Activated effector memory CD4-positive, alpha-beta T cell treated with Interleukin-2 at 50 U/mL for 16 hours (primary cell): Measurements from ENCODE around the gene LPGAT1.
A peak's percentile ranks its signal among the peaks of the same experiment; 100 is the strongest.
"Not testable (repeated sequence)": the region's sequence is repeated elsewhere in the genome, so short reads cannot be mapped to it uniquely, and the experiment has no call there.

Source experiments
- DNase-seq: peaks from one replicate; pipeline ENCODE4 v3.0.0-alpha.2; 2020

The LPGAT1 gene

GRCh38 chr1:211699059-211699458 lies 131.5 kb downstream of the LPGAT1 start:
- DNase-seq = no peak

GRCh38 chr1:211698161-211699026 lies 132.2 kb downstream of the LPGAT1 start:
- peak; percentile 72 for DNase-seq

GRCh38 chr1:211697356-211697755 lies 133.2 kb downstream of the LPGAT1 start:
- DNase-seq = no peak

GRCh38 chr1:211695135-211695816 lies 135.3 kb downstream of the LPGAT1 start:
- no peak for DNase-seq

GRCh38 chr1:211693911-211694310 lies 136.7 kb downstream of the LPGAT1 start:
- not testable (repeated sequence) for DNase-seq
